Chondrocyte (in vitro differentiated cells): Measurements from ENCODE around the gene PSMB2. TPM values are rescaled to one million over a fixed set of nuclear protein-coding genes. Genes with fewer than 3 reads are reported as not detected.

ENCODE experiments used
- DNase-seq: peaks from one replicate; pipeline ENCODE4 v3.0.0; 2021; ENCODE audit warnings: mixed read lengths, low spot score
- H3K27ac Mint-ChIP-seq: one replicate; pipeline ENCODE4 v1.8.0; 2021; ENCODE audit warnings: mild to moderate bottlenecking, moderate library complexity, mixed read lengths; ENCODE audit not compliant: unreplicated experiment
- H3K27me3 Mint-ChIP-seq: 2 replicates; pipeline ENCODE4 v1.8.0; 2021; ENCODE audit warnings: low read depth, mixed read lengths
- H3K36me3 Mint-ChIP-seq: 2 replicates; pipeline ENCODE4 v1.8.0; 2021; ENCODE audit warnings: low read depth, mixed read lengths
- H3K4me1 Mint-ChIP-seq: 2 replicates; pipeline ENCODE4 v1.8.0; 2021; ENCODE audit warnings: low read depth, mild to moderate bottlenecking, mixed read lengths
- H3K4me3 Mint-ChIP-seq: one replicate; pipeline ENCODE4 v1.8.0; 2021; ENCODE audit warnings: mild to moderate bottlenecking, moderate library complexity, mixed read lengths; ENCODE audit not compliant: unreplicated experiment
- H3K9me3 Mint-ChIP-seq: 2 replicates; pipeline ENCODE4 v1.8.0; 2021; ENCODE audit warnings: low read depth, mixed read lengths
- CTCF ChIP-seq: fragments of 200-600 bp; sonication (generic); IDR thresholded peaks from 2 replicates; pipeline ENCODE4 v1.5.0; 2021; ENCODE audit warnings: antibody characterized with exemption, mild to moderate bottlenecking, moderate library complexity
- total RNA-seq: library from RNA; stranded (reverse); gene quantifications from 3 replicates; pipeline ENCODE4 v1.2.1, GENCODE V29; 2021

PSMB2 gene
- total RNA-seq, 1 donor from 2014 or later, result 58.9 TPM

- H3K4me3 Mint-ChIP-seq, result no peak overlapping the region
- no peak overlapping the region for H3K27ac Mint-ChIP-seq
- H3K4me1 Mint-ChIP-seq, result no peaks in the 10 kb centered on the region
- no peaks in the 10 kb centered on the region for H3K9me3 Mint-ChIP-seq
- H3K27me3 Mint-ChIP-seq, result no peaks in the 10 kb centered on the region
- TF ChIP-seq CTCF, result no peak
- DNase-seq, result no peak
- H3K36me3 Mint-ChIP-seq, result peaks cover 13% of the 10 kb centered on the region
Observed at GRCh38 chr1:35619237-35620121, 21.8 kb downstream of the PSMB2 start.

GRCh38 chr1:35615440-35615839, 25.9 kb downstream of the PSMB2 start:
- DNase-seq, result no peak
- Mint-ChIP-seq H3K9me3 (no peaks in the 10 kb centered on the region), H3K27me3 (no peaks in the 10 kb centered on the region), H3K4me1 (no peaks in the 10 kb centered on the region), H3K27ac (no peak overlapping the region), H3K36me3 (peaks cover 19% of the 10 kb centered on the region), H3K4me3 (no peak overlapping the region)
- TF ChIP-seq CTCF, result no peak

- H3K4me1 Mint-ChIP-seq, result no peaks in the 10 kb centered on the region
- peaks cover 4% of the 10 kb centered on the region for H3K9me3 Mint-ChIP-seq
- H3K27ac Mint-ChIP-seq, result no peak overlapping the region
- no peak for DNase-seq
- no peaks in the 10 kb centered on the region for H3K27me3 Mint-ChIP-seq
- H3K4me3 Mint-ChIP-seq, result no peak overlapping the region
- no peak for TF ChIP-seq CTCF
- H3K36me3 Mint-ChIP-seq, result peaks cover 29% of the 10 kb centered on the region
Observed at GRCh38 chr1:35611655-35612054, 29.7 kb downstream of the PSMB2 start.

- no peak for DNase-seq
- no peak overlapping the region for H3K4me3 Mint-ChIP-seq
- TF ChIP-seq CTCF, result no peak
- peaks cover 18% of the 10 kb centered on the region for H3K4me1 Mint-ChIP-seq
- peaks cover 32% of the 10 kb centered on the region for H3K36me3 Mint-ChIP-seq
- H3K9me3 Mint-ChIP-seq, result peaks cover 6% of the 10 kb centered on the region
- H3K27me3 Mint-ChIP-seq, result no peaks in the 10 kb centered on the region
- peak overlapping the region; percentile 43 for H3K27ac Mint-ChIP-seq
Observed at GRCh38 chr1:35605867-35606182, 35.5 kb downstream of the PSMB2 start.

GRCh38 chr1:35605071-35605866, 36.1 kb downstream of the PSMB2 start:
- no peak overlapping the region for H3K4me3 Mint-ChIP-seq
- peaks cover 35% of the 10 kb centered on the region for H3K36me3 Mint-ChIP-seq
- no peak for DNase-seq
- H3K9me3 Mint-ChIP-seq, result peaks cover 6% of the 10 kb centered on the region
- TF ChIP-seq CTCF, result no peak
- peaks cover 18% of the 10 kb centered on the region for H3K4me1 Mint-ChIP-seq
- no peak overlapping the region for H3K27ac Mint-ChIP-seq
- H3K27me3 Mint-ChIP-seq, result no peaks in the 10 kb centered on the region
